Measurements from ENCODE around the gene VPS13A.
"Not testable (repeated sequence)": the region's sequence is repeated elsewhere in the genome, so short reads cannot be mapped to it uniquely, and the experiment has no call there.

The VPS13A gene

GRCh38 chr9:77194423-77194822 lies 17.1 kb downstream of the VPS13A start:
- DNase-seq, result no peak

GRCh38 chr9:77210116-77210515 lies 32.8 kb downstream of the VPS13A start:
- DNase-seq, result no peak

GRCh38 chr9:77211561-77211960 lies 34.2 kb downstream of the VPS13A start:
- DNase-seq, result no peak

- no peak for DNase-seq
Observed at GRCh38 chr9:77212801-77213200, 35.5 kb downstream of the VPS13A start.

- DNase-seq, result no peak
Observed at GRCh38 chr9:77215874-77216273, 38.5 kb downstream of the VPS13A start.

- DNase-seq, result no peak
Observed at GRCh38 chr9:77218612-77219011, 41.3 kb downstream of the VPS13A start.

GRCh38 chr9:77221431-77221830 lies 44.1 kb downstream of the VPS13A start:
- no peak for DNase-seq

GRCh38 chr9:77224746-77225312 lies 47.5 kb downstream of the VPS13A start:
- DNase-seq, result no peak

GRCh38 chr9:77236693-77237092 lies 59.4 kb downstream of the VPS13A start:
- DNase-seq, result no peak

GRCh38 chr9:77237896-77238295 lies 60.6 kb downstream of the VPS13A start:
- no peak for DNase-seq

- no peak for DNase-seq
Observed at GRCh38 chr9:77251050-77251449, 73.7 kb downstream of the VPS13A start.

GRCh38 chr9:77257275-77257674 lies 79.9 kb downstream of the VPS13A start:
- no peak for DNase-seq

- DNase-seq, result no peak
Observed at GRCh38 chr9:77261605-77262004, 84.3 kb downstream of the VPS13A start.

GRCh38 chr9:77267762-77268161 lies 90.4 kb downstream of the VPS13A start:
- not testable (repeated sequence) for DNase-seq

- DNase-seq, result no peak
Observed at GRCh38 chr9:77271023-77271690, 93.8 kb downstream of the VPS13A start.

GRCh38 chr9:77276799-77277198 lies 99.5 kb downstream of the VPS13A start:
- no peak for DNase-seq

- no peak for DNase-seq
Observed at GRCh38 chr9:77277719-77278118, 100.4 kb downstream of the VPS13A start.

GRCh38 chr9:77283991-77284390 lies 106.7 kb downstream of the VPS13A start:
- DNase-seq, result no peak

GRCh38 chr9:77284616-77285015 lies 107.3 kb downstream of the VPS13A start:
- DNase-seq, result no peak

- no peak for DNase-seq
Observed at GRCh38 chr9:77290373-77290772, 113.0 kb downstream of the VPS13A start.

- no peak for DNase-seq
Observed at GRCh38 chr9:77291714-77292113, 114.4 kb downstream of the VPS13A start.

- DNase-seq, result no peak
Observed at GRCh38 chr9:77293949-77294348, 116.6 kb downstream of the VPS13A start.

GRCh38 chr9:77304543-77304942 lies 127.2 kb downstream of the VPS13A start:
- DNase-seq, result no peak

GRCh38 chr9:77305622-77306400 lies 128.5 kb downstream of the VPS13A start:
- DNase-seq, result no peak

Measured in activated naive CD4-positive, alpha-beta T cell treated with anti-CD3 and anti-CD28 coated beads, Interleukin-2, amount 50 U/mL, for 16 hours (primary cell).